ENCODE data around the gene PHF13.
A peak's percentile ranks its signal among the peaks of the same experiment; 100 is the strongest.
"Not testable (repeated sequence)": the region's sequence is repeated elsewhere in the genome, so short reads cannot be mapped to it uniquely, and the experiment has no call there.

The PHF13 gene

DNA sequence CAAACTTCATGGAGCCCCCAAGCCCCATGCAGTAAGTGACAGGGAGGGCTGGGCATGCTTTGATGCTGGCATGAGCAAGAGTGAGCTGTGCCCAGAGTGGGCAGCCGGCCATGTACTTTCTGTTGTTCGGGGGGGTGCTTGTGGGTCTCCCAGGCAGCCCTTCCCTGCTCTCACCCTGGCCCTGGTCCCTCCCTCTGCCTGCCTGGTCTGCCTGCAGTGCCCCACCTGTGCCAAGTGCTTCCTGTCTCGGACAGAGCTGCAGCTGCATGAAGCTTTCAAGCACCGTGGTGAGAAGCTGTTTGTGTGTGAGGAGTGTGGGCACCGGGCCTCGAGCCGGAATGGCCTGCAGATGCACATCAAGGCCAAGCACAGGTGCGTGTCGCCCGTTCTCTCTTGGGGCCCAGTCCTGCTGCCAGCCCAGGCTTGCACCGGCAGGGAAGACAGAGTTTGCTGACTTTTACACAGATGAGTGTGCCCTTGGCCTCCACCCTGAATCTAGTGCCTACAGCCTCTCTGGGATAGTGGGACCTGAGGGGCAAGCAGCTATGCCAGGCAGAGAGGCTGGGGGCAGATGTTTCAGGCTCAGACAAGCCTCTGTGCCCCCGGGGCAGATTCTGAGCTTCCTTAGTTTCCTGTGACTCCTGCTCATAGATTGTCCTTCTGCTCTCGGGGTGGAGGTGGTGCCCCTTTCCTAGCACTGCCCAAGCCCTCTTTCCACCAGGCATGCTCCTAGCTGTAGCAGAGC lies 26.1 kb upstream of the PHF13 start:
- DNase-seq = no peak

DNA sequence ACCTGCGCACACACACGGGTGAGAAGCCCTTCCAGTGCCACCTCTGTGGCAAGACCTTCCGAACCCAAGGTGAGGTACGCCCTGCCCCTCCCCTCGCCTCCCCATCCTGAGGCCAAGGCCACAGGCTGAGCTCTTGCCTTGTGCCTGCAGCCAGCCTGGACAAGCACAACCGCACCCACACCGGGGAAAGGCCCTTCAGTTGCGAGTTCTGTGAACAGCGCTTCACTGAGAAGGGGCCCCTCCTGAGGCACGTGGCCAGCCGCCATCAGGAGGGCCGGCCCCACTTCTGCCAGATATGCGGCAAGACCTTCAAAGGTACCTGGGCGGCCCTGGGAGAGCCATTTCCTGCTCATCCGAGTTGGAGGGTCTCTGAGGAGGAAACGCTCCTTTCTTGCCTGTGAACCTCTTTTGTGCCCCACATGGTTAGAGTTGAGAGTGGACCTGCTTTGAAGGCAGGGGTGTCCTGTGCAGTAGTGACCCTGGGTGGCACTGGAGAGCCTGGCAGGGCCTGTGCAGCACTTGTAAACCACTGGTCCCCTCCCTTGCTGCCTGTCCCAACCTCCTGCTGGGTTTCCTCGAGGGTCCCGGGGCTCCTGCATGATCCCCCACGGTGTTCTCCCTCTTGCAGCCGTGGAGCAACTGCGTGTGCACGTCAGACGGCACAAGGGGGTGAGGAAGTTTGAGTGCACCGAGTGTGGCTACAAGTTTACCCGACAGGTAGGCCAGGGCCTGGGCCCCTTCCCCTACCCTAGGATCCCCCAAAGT lies 25.2 kb upstream of the PHF13 start:
- DNase-seq = no peak

DNA sequence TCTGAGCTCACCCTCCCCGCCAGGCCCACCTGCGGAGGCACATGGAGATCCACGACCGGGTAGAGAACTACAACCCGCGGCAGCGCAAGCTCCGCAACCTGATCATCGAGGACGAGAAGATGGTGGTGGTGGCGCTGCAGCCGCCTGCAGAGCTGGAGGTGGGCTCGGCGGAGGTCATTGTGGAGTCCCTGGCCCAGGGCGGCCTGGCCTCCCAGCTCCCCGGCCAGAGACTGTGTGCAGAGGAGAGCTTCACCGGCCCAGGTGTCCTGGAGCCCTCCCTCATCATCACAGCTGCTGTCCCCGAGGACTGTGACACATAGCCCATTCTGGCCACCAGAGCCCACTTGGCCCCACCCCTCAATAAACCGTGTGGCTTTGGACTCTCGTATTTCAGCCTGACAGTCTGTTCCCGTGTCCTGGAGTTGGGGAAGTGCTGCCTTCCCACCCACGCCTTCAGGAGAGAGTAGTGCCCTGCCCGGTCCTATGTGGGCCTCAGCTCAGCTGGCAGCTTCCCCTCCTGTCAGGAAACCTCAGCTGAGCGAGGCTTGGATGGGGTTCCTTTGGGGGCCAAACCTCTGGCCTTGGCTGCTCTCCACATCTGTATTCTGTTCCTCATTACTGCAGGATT lies 24.5 kb upstream of the PHF13 start:
- no peak for DNase-seq

DNA sequence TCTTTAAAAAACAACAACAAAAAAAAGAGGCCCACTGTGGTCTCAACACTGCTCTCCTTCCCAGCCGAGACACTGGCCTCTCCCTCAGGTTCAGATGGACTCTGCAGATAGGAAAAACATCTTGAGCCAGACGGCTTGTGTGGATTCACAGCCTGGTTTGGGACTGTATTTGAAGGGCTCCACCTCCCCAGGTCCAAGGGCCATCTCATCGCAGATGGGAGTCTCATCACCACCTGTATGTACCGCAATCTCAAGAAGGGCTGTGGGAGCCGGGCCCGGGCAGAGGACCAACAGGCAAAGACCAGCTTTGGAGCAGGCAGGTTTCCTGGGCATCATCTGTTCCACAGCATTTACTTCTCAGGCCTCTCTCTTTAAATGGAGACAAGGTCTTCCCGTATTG lies 23.5 kb upstream of the PHF13 start:
- DNase-seq = no peak

DNA sequence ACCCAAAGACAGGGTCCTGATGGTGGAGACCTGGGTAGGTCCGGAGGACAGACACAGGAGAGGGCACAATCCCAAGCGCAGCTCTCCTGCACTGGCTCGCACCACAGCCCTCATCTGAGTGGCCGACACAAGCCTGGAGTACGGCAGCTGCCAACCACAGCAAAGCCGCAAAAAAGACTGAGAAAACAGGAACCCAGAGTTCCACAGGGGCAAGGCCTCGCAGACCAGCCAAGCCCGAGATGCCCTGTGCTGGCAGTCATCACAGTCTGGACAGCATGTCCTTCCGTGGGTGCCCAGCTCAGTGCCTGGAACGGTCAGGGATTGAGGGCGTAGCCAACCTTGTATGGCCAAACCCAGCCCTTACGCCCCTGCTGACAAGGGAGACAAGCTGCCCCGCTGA lies 22.3 kb upstream of the PHF13 start:
- no peak for DNase-seq

DNA sequence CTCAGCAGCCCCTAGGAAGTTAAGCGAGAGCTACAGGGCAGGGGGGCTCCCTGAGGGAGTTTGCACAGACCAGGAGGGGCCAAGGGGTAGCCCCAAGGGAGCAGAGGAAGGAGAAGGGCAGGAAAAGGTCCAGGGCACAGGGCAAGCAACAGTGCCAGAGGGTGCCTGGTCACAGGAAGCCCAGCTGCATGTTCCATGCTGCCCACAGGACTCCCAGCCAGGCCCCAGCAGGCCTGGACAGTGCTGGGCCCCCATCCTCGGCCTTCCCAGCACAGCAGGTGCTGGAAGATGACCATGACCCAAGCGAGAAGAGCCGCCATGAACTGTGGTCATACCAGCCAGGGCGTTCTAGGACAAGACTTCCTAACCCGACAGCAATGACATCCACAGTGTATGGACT lies 21.9 kb upstream of the PHF13 start:
- DNase-seq = no peak

DNA sequence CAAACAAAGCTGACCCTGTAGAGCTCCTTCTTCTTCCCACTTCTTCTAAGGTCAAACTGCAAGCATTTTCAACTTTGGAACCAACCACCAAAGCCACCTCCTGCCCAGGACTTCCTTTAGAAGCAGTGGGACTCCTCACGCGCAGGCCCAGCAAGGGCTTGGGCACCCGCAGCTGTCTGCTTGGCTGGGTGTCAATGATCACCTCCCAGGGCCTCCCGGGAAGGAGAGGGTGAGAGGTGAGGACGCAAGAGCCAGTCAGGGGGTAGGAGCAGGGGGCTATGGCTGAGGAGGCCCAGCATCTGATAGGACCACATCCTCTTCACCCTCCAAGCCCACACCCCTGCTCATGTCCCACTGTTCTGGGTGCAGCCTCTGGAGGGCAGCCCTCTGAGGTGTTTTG lies 21.1 kb upstream of the PHF13 start:
- DNase-seq = no peak

DNA sequence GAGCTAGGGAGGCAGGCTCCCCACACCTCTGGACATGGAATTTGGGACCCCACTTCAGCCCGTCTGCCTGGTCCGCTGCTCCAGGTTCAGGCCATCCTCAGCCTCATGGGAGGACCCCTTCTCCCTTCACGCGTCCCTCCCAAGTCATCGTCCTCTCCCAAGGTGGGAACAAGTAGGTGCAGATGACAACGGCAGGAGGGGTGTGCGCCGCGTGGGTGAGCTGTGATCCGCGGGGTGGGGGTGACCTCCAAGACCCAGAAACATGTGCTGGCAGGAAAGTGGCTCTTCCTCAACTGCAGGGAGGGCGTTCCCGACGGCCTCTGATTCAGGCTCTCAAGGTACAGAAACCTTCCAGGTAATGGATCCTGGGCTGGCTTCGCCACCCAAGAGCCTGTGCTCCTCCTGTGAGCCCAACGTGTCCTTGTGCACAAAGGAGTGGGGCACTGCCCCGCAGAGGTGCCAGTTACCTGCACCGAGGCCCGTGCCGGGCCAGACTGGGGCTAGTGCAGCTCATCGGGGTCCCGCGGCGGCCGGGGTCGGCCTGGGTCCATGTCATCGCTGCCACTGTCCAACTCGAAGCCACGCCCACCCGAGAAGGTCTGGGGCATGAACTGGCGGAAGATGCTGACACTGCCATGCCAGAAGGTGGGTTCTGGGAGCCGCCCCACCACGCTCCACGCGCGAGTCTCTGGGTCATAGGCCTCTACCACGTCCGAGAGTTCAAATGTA lies 20.5 kb upstream of the PHF13 start:
- DNase-seq = no peak

DNA sequence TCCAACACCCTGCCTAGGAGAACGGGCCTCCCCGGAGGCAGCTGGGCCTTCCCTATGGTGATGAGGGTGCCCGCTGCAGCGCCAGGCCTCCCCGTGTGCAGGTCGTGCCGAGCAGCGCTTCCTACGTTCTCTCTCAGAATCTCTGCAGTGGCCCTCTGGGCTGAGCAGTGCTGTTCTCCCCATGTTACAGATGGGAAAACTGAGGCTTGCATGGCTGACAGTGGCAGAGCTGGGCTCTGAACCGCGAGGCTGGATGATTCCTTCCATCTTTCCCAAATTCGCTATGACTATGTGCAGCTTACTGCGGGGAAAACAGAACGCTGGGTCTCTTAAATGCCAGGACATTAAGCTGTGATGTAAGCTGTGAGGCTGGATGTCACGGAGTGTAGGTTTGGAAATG lies 19.7 kb upstream of the PHF13 start:
- no peak for DNase-seq

DNA sequence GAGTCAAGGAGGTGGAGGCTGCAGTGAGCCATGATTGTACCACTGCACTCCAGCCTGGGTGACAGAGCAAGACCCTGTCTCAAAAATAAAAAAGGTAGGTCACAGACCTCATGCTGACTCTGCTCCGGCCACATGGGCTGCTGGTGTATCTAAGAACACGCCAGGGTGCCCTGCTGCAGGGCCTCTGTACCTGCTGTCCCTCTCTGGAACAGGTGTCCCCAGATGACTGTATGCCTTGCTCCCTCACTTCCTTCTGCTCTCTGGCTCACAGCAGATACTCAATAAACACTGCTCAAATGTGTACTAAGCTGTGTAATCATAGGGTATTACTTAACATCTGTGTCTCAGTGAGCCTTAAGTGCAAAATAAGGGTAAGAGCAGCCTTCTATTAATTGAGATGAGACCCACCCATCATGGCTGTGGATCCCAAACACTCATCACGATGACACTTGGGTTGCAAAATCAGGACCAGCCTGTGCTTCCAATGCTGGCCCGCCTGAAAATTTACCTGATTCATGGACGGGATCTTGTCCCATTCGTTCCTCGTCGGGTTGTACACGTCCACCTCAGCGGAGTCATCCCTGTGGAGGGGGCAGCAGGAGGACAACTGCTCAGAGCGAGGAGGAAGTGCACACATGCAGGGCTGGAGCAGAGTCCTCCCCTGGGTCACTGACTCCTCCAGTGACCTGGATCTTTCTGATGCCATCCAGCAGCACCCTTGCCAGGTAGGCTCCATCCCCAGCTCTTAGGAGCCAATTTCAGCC lies 18.4 kb upstream of the PHF13 start:
- no peak for DNase-seq

DNA sequence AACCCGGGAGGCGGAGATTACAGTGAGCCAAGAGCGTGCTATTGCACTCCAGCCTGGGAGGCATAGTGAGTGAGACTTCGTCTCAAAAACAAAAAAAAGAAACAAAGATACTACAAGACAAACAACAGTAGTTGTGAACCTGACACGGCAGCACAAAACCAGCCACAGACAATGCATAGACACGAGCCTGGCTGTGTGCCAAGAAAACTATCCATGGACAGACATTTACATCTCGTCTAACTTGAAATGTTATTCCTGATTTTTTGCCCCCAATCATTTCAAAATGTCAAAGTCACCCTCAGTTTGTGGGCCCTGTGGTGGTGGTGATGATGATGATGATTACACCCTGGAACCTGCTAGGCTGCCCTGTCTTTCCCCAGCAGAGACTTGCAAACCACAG lies 17.2 kb upstream of the PHF13 start:
- no peak for DNase-seq

DNA sequence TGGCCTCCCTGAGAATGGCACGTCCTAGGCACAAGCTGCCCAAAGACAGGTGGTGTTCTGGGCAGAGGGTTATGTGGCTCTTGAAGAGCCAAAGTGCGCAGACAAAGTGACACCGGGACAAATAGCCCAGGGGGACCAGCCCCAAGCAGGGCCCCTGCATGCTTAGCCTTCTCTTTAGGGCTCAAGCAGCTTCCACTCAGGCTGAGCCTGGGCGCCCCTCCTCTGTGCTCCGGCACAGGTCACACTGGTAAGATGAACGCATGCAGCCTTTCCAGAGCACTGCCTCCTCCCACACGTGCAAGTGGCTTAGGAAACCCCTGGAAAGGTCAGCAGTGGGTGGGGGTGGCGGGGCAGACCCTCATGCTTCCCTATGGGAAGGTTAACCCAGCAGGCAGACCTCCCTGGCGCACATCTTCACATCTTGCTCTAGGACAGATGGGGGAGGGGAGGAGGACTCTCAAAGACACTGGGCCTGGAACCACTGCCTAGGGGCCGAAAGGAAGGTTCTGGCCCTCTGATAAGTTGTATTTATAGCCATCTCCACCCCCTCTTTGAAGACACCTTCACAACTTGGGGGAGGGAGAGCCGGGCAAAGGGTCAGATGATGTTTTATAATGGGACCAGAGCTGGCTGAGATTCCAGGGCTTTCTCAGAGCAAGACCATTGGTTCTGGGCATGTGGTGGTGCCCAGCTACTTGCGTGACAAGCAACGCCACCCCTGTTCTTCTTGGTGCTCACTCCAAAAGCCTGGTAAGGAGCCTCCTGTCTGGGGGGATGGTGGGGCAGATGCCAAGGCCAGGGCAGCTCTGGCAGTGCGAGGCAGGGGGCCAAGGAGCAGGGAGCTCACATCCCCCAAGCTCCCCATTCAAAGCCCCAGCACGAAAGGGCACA lies 16.4 kb upstream of the PHF13 start:
- no peak for DNase-seq

DNA sequence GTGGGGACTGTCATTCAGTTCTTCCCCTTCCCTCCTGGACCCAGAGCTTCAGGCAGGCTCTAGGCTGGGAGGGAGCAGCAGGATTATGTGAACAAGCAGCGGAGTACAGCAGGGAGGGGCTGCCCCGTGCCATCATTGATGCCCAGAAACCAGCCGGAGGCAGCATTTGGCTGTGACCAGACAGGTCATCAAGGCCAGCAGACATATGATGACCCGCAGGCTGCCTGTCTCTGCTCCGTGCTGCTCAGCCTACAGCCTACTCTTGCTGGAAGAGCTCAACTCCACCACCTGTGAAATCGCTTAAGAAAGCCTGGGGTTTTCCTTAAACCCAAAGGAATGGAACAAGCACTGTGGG lies 15.8 kb upstream of the PHF13 start:
- no peak for DNase-seq

DNA sequence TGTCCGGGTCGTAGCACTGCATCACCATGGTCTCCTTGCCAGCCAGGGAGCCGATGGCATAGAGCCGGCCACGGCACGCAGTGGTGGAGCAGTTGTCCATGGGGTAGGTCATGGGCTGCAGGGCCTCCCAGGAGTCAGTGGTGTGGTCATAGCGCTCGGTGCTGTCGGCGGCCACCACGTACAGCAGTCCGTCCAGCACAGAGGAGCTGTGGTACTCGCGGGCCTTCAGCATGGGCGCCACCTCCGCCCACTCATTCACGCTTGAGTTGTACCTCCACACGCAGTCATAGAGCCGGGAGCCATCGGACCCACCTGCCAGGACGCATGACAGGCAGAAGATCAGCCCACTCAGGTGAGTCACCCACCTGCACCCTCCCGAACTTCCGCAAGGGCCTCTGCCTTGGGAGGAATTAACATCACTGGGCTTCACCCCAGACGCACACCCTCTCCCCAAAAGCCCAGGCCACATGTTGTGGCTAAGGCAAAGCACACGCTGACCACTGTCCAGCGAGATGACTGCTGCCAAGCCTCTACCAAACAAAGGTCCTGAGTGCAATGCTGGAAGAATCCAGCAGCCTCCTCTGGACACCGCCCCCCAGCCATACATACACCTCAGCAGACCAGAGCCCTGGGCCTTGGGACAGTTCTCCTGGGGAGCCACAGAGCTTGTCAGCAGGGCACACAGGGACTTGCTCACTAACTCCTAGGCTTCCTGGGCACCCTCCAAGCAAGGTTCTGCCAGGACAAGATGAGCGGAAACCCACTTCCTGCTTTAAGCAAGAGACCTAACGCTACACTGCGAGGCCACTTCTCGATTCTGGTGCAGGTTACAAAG lies 14.2 kb upstream of the PHF13 start:
- DNase-seq = no peak

DNA sequence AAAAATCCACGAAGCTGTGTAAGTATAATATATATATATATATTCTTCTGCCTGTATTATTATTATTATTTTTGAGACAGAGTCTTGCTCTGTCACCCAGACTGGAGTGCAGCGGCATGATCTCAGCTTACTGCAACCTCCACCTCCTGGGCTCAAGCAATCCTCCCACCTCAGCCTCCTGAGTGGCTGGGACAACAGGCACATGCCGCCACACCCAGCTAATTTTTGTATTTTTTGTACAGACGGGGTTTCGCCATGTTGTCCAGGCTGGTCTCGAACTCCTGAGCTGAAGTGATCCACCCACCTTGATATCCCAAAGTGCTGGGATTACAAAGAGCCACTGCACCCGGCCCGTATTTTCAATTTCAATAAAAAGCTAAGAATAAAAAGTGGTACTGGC lies 13.5 kb upstream of the PHF13 start:
- DNase-seq = not testable (repeated sequence)

DNA sequence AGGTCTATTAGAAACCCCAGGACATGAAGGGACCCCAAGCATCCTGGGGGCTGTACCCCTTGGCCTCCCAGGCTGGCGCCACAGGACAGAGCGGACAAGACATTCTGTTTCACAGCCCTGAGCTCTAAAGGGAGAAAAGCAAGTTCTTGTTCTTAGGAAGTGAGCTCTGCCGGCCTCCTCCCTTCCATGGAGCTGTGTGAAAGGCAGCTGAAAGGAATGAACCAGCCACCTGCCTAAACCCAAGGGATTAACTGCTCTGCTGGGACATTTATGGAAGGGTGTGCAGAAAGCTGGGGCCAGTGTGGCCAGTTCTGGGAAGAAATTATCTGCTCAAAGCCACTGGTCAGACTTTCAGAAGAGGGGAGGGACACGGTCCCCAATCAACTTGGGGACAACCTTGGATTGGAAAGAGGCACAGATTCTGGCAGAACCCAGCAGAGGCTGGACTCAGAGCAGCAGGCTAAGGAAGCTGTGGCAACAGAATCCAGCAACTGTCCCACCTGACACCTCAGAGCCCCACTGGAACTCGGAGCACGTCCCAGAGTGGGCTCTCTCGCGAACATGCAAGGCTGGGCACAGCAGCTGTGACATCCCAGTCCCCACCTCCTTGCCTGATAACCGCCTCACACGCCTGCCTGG lies 13.0 kb upstream of the PHF13 start:
- no peak for DNase-seq

DNA sequence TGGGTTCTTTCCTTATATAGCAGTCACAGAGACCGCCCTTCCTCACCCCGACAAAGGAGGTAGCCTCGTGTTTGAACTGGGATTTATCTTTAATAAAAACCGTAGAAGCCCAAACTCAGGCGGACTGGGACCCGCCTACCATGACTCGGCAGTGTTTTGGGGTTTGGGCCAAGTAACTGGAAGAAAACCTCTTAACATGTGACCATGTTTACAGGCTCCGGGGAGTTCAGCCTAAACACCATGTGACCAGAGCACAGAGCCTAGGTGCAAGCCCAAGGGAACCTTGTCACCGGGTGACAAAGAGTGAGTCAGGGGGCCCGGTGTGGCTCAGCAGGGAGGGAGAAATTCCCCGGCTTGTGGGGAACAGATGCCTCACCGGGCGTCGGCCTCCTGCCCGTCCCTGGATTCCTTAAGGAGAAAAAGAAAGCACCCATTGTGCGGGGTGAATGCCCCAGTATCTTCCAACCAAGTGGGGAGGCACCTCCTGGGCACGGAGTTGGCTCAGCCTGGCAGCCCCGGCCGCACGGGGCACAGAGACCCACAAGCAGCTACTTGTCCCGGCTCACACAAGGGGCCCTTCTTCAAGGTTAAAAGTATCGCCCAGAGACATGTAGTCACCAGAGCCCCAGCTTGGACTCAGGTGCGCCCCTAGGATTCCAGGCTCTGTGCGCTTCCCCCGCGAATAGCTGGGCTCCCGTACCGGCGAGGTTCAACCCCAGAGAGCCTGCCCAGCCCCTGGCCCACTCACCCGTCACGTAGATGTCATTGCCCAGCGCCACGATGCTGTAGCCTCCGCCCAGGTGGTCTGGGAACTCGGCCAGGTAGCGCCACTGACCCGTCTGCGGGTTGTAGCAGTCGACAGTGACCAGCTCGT lies 12.2 kb upstream of the PHF13 start:
- peak; percentile 88 for DNase-seq

DNA sequence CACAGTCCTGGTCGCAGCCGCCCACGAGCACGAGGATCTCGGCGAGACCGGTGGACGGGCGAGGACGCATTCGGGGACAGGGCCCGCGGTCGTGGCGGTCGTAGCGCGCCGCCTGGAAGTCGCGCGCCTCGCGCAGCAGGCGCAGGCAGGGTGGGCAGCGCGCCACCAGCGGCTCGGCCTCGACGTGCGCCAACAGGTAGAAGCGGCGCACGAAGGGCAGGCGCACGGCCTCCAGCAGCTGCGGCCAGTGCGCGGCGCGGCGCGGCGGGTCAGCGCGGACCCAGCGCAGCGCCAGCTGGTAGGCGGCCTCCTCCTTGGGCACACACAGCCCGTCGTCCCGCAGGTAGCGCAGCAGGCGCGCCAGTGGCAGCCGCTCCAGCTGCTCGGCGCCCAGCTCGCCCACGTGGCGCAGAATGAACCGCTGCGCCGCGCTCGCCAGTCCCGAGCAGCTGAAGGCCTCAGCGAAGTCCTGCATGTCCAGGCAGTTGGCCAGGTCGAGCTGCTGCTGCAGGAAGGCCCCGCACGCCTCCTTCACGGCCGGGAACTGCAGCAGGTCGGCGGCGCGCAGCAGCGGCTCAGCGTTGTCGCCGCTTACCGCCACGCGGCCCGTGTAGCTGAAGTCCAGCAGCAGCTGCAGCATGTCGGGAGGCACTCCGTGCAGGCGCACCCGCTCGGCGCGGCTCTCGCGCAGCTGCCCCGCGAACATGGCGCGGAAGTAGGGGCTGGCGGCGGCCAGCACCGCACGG lies 11.4 kb upstream of the PHF13 start:
- no peak for DNase-seq
